Epidermal melanocyte (primary cell): ENCODE data around the gene KRTAP10-3.
"Not testable (repeated sequence)": the region's sequence is repeated elsewhere in the genome, so short reads cannot be mapped to it uniquely, and the experiment has no call there.

Source experiments
- DNase-seq: peaks from one replicate; pipeline ENCODE4 v3.0.0; 2011; ENCODE audit warnings: low spot score; ENCODE audit not compliant: insufficient read length

The KRTAP10-3 gene

DNA sequence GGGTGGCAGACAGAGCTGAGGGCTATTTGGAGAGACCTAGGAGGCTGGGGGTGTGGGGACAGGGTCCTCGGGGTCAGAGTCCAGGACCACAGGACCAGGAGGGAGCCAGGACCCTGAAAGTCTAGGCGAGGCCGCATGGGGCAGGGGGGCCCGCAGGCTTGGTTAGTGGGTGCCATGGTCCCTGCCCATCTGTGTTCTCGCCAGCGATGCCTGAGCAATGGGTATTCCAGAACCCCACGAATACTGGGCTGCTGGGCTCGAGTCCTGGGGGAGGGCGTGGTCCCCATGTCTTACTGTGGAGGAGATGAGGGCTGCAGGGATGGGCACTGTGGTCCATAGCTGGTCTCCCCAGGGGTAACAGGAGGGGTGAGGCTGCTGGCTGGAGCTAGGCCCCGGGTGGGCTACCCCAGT lies 31.7 kb upstream of the KRTAP10-3 start:
- no peak for DNase-seq

DNA sequence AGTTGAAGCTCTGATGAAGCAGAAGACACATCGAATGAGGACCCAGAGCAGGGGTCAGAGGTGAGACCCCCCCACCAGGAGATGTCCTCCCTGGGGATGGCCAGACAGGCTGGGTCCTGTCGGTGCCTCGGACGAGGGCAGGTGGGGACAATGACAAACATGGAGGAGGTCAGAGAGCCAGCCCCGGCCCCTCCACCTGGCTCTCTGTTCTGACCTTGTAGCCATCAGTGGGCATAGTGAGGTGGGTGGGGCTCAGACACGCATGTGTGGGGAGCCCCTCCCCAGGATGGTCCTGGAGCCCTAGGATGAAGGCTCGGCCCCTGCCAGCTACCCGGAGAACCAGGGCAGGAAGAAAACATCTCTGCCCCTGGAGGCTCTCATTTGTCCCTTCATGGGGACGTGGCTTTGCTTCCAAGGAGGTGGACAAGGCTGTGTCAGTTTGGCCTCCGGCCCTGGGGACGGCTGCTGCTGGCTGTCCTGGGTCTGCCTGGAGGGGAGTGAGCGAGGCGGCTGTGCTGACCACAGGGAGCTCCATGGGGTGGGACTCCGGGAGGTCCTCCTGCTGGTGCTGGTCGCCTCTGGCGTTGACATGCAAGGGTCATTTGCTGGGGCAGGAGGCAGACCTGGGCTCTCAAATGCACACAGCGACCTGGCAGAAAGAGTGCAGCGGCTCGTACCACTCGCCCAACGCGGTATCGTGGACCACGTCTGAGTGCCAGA lies 31.2 kb upstream of the KRTAP10-3 start:
- DNase-seq, result no peak

DNA sequence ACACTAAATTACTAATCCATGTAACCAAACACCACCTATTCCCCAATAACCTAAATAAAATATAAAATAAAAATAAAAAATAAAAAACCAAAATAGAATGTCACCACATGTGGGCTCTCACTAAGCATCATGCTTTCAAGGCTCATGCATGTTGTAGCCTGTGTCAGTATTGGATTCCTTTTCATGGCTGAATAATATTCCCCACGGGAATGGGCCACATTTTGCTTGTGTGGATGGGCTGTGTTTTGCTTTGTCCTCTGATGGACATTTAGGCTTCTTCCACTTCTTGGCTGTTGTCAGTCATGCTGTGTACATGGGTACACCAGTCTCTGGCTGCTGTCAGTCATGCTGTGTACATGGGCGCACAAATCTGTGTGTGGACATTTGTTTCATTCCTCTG lies 30.5 kb upstream of the KRTAP10-3 start:
- DNase-seq, result no peak

DNA sequence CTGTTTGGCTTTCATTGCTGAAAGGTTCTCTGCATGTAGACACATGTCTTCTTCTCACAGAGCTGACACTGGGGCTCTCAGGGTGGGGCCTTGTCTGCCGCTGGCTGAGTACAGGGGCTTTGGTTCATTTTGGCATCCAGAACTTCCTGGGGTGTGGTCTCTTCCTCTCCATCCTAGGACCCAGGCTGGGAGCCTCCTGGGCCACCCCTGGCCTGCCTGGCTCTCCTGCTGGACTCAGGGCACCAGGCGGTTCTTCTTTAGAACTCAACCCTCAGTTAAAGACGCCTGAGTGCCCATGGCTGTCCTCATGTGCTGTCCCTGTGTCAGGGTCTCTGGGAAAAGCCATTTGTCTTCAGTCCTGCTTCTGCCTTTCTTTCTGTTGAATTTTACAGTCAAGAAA lies 27.3 kb upstream of the KRTAP10-3 start:
- DNase-seq, result no peak

DNA sequence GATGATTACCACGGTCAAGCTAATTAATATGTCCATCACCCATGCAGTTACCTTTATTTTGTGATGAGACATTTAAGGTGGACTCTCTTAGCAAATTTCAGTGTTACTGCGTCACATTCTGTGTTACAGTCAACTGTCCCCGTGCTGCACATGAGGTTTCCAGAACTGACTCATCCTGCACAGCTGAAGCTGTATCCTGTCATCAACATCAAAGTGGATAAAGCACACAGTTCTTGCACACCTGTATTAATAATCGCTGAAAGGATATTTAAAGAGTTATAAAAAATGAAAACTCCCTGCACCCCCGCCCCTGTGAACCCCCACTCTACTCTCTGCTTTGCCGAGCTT lies 25.2 kb upstream of the KRTAP10-3 start:
- DNase-seq, result no peak

DNA sequence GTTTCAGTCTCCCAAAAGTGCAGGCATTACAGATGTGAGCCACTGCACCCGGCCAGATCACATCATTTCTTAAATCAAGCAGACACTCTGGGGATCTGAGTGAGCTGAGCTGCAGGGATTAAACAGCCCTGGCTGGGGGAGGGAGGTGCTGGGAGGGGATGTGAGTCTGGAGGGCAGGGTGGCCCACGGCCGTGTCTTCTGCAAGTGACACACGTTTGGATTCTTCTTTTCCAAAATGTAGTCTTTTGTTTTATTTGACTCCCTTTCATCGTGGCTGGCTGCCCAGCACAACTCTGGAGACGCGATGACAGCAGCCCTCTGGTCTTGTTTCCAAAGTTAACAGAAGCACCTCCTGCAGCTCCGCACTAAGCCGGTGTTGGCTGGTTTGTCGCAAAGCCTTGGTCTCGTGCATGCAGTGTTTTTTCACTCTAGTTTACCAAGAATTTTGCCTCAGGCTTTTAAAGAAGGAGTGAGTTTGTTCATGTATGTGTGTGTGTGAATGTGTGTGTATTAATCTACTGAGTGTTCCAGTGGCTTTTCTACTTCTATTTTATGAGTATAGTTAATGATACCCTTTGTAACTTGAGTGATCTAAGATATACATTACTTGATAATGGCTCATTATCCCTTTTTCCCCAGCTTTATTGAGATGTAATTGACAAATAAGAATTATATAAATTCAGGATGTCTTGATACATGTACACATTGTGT lies 24.6 kb upstream of the KRTAP10-3 start:
- DNase-seq, result no peak

DNA sequence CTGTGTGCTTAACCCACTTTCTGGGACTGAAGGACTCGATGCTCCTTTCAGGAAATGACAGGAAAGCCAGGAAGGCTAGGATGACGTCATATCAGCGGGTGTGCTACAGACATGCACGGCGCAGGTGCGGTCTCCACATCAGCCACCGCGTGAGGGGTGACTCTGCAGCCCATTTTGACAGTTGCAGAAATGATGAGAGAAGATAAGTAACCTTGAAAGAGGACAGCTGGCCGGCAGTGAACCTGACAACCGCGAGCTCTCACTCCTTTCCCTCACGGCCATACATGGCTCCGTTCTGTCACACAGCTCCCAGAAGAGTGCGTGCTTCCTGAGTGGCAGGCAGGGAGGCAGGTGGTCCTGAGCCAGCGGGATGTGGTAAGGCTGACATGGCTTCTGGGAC lies 23.5 kb upstream of the KRTAP10-3 start:
- DNase-seq, result no peak

DNA sequence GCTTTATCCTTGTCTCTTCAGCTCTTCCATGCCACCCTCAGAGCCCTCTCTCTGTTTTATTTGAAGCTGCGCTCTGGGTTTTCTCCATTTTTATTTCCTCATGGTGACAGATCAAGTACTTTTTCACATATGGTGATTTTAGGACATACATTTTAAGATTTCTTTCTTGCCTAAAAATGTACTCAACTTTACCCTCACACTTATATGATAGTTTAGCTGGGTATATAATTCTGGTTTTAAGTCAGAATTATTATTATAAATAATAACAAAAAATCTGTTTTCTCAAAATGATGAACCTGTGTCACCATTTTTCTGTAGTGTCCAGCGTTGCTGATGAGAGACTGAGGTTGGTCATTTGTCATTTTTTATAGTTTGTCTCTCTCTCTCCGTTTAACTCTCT lies 22.6 kb upstream of the KRTAP10-3 start:
- DNase-seq, result no peak

DNA sequence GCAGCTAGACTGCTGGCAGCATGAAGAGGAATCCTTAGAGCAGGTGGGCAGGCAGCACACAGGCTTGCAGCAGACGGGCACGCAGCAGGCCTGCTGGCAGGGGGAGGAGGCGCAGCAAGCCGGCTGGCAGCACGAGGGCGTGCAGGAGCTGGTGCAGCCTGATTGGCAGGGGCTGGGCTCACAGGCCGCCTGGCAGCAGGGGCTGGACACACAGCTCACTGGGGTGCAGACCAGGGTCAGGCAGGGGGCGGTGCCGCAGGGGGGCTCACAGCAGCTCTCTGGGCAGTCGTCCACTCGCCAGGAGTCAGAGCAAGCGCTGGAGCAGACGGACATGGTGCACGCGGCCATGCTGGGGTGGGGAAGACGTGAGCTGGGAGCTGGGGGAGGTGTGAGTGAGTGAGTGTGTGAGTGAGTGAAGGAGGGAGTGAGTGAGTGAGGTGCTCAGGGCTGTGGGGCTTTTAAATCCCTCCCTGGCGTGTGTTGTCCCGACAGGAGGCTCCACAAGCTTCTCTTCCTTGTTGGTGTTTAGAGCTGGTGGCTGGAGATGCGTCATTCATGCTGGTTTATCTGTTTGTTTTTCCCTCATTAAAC lies 21.7 kb upstream of the KRTAP10-3 start, which contains the start of gene KRTAP10-5:
Gene KRTAP10-5, minus strand, starts transcription at position 374 of the 591 bp plus-strand sequence. Its CDS starts 26 bp downstream, at position 348.
- not testable (repeated sequence) for DNase-seq

DNA sequence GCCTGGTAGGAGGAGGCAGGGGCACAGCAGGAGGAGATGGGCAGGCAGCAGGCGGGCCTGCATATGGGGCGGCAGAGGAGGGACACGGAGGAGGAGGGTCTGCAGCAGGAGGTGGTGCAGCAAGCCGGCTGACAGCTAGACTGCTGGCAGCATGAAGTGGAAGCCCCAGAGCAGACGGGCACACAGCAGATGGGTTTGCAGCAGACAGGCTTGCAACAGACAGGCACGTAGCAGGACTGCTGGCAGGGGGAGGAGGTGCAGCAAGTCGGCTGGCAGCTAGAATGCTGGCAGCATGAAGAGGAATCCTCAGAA lies 21.2 kb upstream of the KRTAP10-3 start:
- DNase-seq, result no peak

DNA sequence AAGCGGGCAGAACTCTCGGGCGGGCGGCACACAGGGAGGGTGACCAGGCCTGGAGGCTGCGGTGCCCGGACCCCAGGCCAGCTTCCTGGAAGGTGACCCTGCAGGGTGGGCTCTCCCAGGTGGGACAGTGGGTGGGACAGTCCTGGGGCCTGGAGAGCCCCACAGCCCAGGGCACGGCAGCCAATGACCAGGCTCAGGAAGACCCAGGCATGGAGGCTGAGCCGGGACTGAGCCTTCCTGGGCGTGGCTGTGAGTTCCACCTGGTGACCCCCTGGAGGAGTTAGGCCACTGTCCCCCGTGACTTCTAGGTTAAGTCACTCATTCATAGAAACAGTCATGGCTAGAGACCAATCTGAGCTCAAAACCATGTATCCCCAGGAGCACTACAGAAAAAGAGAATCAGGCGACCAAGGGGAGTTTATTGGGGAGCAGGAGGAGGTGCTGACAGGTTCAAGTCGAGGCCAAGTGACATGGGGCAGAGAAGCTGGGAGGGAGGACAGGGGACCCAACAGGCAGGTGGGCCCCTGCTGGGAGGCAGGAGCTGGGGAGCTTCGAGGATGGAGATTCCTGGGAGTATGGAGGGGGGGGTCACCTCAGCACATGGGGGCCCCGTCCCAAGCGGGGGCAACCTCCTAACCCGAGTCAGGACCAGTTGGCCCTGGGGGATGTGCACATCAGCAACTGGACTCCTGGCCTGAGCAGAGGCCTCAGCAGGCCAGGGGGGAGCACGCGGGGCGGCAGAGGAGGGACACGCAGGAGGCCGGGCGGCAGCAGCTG lies 20.6 kb upstream of the KRTAP10-3 start:
- no peak for DNase-seq

DNA sequence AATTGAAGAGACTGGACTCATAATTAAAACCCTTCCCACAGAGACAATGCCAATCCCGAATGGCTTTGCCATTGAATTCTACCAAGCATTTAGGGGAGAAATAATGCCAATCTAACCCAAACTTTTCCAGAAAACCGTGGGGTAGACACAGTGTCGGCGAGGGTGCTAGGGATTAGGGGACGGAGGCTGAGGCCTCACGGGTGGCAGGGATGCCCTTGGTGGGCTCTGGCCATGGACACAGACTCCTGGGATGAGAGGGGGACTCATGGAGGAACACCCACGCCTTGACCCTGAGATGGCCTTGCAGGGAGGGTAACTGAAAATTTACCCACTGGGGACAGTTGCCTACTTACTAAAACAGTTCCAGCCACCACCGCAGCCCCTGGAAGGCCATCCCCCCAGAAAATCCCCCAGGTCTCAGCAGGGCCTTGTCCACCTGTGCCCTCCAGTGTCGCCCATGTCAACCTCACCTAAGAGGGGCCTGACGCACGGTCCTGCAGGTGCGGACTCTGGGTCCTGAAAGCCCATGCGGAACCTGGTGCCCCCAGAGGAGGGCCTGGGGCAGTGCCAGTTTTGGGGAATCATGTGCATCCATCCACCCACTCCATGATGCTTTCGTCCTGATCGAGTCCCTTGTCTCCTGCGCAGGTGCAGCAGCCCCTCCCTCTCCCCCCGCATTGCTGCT lies 19.9 kb upstream of the KRTAP10-3 start:
- DNase-seq, result no peak

DNA sequence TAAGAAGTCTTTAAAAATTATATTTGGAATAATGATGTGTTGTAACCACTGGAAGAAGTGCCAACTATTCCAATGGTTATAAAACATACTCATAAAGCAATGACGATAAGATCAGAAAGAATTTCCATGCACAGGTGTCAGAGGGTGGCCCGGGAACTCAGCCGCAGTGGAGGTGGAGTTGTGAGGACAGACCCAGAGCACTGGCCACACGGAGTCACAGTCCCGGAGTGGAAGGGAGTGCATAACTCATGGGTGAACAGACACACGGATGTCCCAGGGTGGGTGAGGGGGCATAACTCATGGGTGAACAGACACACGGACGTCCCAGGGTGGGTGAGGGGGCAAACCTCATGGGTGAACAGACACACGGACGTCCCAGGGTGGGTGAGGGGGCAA lies 17.4 kb upstream of the KRTAP10-3 start:
- no peak for DNase-seq

DNA sequence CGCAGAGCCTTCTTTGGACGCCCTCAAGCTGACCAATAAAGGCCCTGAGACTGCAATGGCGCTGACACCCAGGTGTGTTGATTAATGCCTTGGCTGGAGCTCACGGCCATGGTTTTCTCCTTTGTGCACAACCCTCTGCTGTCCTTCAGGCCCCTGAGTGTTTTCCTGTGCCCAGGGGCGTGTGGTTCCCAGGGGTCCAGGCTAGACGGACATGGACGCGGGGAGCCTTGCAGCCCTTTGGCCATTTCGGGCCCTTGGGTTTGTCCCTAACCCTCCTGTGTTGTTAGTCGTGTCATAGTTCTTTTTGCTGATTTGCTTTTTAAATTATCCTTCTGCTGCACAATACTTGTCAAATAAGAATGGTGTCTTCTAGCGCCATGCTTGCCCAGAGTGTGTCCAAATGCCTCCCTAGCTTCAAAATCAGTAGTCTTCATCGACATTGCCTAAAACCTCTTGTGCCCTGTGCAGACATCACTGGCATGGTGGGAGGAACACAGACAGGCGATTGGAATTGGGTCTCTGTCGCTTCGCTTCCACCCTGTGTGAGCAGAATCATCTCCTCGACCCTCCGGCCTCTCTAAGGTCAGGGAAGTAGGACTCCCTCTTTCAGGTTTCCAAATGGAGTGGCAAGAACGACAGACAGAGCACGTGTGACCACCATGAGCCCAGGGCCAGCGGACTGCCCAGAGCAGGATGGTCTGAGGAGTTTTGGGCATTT lies 16.9 kb upstream of the KRTAP10-3 start:
- DNase-seq, result no peak

DNA sequence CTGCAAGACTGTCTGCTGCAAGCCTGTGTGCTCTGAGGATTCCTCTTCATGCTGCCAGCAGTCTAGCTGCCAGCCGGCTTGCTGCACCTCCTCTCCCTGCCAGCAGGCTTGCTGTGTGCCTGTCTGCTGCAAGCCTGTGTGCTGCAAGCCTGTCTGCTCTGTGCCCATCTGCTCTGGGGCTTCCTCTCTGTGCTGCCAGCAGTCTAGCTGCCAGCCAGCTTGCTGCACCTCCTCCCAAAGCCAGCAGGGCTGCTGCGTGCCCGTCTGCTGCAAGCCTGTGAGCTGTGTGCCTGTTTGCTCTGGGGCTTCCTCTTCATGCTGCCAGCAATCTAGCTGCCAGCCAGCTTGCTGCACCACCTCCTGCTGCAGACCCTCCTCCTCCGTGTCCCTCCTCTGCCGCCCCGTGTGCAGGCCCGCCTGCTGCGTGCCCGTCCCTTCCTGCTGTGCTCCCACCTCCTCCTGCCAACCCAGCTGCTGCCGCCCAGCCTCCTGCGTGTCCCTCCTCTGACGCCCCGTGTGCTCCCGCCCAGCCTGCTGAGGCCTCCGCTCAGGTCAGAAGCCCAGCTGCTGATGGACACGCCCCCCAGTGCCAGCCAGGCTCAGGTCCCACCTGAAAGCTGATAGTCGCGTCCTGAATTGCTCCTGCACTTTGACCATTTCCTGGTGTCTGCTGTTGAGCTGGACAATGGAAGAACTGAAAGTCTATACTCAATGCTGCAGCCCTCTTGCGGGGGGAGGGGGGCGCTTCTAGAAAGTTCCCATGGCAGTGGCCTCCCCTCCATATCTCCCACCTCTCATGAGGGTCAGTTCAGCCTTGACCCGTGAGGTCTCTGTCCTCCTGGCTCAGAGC lies 16.1 kb upstream of the KRTAP10-3 start:
- DNase-seq, result no peak

DNA sequence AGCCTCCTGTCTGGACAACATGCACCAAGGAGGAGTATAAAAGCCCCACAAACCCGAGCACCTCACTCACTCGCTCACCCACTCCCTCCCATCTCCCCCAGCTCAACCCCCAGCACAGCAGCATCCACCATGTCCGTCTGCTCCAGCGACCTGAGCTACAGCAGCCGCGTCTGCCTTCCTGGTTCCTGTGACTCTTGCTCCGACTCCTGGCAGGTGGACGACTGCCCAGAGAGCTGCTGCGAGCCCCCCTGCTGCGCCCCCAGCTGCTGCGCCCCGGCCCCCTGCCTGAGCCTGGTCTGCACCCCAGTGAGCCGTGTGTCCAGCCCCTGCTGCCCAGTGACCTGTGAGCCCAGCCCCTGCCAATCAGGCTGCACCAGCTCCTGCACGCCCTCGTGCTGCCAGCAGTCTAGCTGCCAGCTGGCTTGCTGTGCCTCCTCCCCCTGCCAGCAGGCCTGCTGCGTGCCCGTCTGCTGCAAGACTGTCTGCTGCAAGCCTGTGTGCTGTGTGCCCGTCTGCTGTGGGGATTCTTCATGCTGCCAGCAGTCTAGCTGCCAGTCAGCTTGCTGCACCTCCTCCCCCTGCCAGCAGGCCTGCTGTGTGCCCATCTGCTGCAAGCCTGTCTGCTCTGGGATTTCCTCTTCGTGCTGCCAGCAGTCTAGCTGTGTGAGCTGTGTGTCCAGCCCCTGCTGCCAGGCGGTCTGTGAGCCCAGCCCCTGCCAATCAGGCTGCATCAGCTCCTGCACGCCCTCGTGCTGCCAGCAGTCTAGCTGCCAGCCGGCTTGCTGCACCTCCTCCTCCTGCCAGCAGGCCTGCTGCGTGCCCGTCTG lies 15.2 kb upstream of the KRTAP10-3 start, which contains the start of gene KRTAP10-4:
Gene KRTAP10-4, plus strand, starts transcription at position 100 of the 827 bp plus-strand sequence. Its CDS starts 30 bp downstream, at position 130.
- DNase-seq, result not testable (repeated sequence)

DNA sequence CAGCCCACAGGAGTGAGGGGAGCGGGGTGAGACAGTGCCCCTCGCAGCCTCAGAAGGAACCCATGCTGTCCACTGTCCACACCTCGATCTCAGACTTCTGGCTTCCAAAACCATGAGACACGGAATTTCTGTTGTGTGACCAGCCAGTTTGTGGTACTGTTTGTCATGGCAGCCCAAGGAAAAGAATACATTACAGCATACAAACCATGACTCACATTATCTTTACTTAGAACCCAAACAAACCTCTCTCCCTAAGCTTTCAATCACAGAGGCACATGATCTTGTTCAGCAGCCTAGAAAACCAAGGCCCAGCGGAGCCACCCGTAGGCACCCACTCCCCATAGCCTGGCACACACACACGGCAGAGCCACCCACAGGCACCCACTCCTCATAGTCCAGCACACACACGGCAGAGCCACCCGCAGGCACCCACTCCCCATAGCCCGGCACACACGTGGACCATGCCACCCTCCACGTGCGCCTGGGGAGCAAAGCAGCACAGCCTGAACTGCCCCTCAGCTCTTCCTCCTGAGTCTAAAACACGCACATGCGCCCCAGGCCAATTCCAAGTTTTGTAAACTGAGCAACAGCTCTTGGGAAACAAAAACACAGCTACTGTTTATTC lies 14.5 kb upstream of the KRTAP10-3 start:
- no peak for DNase-seq
